Activated gamma-delta T cell treated with anti-CD3 and anti-CD28 coated beads, Interleukin-2, amount 50 U/mL, for 16 hours (primary cell): Measurements from ENCODE around the gene PRKG1.
"Not testable (repeated sequence)": the region's sequence is repeated elsewhere in the genome, so short reads cannot be mapped to it uniquely, and the experiment has no call there.

ENCODE experiments used
- DNase-seq: peaks from one replicate; pipeline ENCODE4 v3.0.0-alpha.2; 2020; ENCODE audit warnings: low read depth

The PRKG1 gene

DNA sequence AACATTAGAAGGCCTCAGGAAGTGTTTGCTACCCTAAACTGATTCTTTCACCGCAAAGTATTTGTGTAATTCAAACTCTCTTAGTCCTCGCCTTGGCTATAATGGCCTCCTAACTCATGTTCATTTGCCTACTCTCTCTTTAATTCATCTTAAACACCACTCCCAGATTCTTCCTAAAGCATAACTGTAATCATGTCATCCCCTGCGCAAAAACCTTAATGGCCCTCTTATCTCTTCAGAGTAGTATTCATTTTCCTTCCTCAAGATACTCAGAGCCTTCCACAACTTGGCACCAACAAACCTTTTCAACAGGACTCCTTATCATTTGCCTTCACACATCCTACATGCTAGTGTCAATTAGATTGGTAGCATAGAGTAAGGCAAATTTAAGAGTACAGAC lies 582.2 kb downstream of the PRKG1 start:
- no peak for DNase-seq

DNA sequence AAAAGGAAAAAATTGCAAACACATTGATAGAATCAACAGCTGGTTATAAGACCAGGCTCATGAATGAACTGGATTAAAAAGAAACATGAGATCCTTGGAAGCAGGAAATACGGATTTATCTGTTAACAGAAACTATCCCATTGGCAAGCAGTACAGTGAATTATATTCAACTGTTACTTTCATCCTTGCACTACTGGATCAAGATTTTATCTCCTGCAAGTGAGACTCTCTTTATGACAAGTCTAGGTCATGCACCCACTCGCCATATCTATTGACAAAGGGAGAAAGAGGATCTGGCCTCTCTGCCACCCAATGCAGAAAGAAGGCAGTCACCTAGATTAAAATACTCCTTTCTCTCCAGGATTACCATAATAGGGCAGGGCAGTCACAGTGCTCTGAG lies 583.7 kb downstream of the PRKG1 start:
- DNase-seq = no peak

DNA sequence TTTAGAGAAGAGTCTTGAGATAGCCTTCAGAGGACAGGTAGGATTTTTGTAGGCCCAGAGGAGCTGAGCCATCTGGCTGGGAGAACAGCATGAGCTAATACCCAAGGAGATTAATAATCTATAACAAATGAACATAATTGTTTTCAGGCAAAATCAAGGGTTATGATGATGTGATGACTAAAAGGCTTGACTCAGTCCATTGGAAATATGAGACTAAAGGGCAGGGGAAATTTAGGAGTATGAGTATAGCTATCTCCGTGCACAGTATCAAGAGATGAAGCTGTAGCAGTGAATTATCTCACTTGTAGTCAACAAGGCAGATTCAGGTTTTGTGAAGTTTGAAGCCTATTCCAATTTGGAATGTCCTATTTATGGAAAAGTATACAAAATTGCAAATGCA lies 585.1 kb downstream of the PRKG1 start:
- no peak for DNase-seq

DNA sequence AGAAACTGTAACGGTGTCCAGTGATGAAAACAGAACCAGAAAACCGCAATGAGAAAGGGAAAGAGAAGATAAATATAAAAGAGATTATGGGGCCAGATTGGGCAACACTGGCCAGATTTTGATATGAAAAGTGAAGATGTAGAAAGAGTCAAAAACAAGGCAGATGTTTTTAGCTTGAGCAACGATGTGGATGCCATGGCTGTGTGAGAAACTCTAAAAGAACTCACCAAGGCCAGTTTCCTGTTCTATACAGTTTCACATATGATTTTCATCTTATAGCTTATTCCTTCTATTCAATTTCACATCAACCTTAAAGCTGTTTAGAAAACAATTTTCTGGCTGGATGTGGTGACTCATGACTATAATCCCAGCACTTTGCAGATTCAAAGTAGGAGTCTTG lies 588.8 kb downstream of the PRKG1 start:
- no peak for DNase-seq

DNA sequence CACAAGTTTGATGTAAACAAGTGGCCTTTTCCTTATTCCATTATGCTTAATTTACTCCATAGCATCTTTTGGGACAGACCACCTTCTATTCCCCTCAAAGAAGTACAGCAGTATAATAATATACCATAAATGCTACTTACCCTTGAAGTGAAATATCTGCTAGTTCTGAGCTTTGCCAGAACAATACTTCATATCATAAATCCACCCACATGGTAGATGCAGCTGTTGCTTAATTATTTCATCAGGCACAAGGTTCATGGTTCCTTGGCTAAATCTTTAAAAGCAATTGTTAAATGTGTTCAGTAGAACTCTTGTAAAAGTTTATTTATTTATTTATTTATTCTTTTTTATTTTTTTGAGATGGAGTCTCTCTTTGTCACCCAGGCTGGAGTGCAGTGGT lies 592.2 kb downstream of the PRKG1 start:
- DNase-seq = no peak

DNA sequence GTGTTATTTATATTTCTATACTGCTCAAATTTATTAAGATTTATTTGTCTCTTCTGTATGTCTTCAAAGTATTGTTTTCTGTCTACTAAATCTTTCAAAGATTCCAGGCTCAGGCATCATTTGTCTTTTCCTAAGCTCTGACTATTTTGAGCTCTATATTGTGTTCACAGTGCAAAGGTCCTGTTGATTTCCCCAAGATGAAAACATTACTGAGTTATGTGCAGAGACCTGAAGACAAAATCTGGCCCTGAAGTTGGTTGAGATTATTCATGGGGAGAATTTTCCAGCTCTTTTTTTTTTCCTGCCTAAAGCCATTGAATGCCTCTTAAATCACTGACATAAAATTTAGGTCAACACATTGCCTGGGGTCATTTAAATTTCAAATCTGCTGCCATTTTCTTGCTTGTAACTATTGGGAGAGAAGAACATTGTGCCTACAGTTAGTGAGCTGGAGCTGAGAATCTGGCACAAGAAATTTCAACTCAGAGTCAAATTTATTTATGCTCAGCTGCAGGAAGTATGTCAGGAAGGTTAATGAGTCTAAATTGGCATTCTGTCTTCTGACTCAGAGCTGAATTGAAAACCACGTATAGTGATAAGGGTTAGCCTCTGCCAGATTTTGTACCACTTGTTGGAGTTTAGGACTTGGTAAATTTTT lies 593.5 kb downstream of the PRKG1 start:
- DNase-seq = no peak

DNA sequence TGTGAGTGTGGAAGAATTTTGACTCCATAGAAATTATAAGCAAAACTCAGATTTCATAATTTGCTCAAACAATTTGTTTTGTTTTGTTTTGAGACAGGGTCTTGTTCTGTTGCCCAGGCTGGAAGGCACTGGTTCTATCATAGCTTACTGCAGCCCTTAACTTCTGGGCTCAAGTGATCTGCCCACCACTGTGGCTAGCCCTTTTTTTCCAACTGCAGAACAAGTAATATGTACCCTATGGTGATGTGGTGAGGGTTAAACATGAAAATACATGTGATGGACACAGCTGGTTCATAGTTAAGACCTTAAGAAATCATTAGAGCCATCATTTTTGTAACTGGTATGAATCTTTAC lies 594.0 kb downstream of the PRKG1 start:
- no peak for DNase-seq

DNA sequence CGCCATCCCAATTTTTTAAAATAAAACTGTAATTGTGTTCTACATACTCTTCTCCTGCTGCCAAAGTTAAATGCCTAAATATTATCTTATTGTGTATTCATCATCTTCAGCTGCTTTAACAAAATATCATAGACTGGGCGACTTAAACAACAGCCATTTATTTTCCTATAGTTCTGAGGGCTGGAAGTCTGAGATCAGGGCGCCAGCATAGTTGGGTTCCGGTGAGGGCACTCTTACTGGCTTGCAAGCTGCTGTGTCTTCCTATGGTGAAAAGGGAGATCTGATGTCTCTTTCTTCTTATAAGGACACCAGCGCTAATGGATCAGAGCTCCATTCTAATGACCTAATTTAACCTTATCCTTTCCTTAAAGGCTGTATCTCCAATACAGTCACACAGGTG lies 594.8 kb downstream of the PRKG1 start:
- no peak for DNase-seq

DNA sequence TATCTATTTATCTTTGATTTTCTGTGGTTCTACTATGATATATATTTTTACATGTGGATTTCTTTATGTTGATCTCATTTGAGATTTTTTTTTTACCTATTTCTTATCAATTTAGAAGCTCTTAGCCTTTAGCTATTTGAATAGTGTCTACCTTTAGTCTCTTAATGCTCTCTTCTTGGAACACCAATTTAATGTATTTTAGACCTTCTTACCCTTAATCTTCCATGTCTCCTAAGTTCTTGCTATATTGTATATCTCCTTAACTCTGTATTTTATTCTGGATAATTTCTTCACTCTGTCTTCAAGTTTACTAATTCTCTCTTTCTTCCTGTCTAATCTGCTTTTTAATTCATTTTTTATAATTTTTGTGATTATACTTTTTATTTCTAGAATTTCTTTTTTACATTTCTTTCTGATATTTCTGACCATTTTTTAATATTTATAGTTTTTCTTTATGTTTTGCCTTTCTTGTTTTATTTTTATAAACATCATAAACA lies 597.8 kb downstream of the PRKG1 start:
- DNase-seq = no peak

DNA sequence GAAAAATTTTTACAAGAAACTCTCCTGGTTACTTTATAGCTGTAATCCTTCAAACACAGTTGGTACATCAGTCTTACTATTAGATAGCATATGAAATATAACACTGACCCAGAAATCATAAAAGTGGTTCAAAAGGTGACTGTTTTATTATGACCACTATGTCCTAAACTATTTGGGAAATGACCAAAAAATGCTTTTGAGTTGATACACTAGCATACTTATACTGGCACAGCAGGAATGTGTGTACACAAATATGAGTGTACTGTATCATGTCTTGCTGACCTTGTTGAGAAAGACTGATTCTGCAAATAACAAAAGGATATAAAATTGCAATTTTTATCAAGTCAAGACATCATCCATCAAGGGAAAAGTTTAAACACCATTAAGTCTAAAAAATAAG lies 600.8 kb downstream of the PRKG1 start:
- no peak for DNase-seq

DNA sequence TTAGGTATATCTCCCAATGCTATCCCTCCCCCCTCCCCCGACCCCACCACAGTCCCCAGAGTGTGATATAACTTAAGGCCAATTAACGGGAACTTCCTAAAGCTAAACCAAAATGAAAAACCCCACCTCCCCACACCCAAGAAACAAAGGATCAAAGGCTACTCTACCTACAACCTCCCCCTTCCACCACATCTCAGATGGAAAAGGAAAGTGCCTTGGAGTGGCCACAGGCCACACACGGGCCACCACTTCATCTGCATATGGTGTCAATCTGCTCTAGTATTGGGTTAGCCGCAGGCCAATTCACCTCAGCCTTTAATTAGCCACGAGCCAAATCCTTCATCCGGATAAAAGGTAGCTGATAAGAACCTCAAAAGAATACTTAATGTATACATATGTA lies 605.6 kb downstream of the PRKG1 start:
- DNase-seq = no peak

DNA sequence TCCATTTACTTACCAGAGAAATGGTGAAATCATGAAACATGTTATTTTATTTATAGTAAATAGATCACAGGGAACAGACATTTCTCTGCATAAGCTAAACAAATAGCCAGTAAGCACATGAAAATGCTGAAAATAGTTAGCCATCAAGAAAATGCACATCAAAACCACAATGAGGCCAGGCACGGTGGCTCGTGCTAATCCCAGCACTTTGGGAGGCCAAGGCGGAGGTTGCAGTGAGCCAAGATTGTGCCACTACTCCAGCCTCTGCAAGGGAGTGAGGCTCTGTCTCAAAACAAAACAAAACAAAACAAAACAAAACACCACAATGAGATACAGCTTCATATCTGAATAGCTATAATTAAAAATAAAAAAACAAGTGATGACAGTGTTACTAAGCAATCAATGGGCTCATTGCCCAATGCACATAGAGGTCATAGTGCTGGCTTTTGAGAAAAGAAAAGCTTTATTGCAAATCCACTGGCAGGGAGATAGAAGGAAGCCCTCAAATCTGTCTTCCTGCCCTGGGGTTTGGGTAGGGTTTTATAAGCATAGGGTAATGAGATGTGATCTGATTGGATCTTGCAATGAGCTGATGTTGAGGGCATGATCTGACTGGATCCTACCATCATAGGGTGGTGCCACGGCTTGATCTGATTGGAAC lies 608.9 kb downstream of the PRKG1 start:
- DNase-seq = no peak

DNA sequence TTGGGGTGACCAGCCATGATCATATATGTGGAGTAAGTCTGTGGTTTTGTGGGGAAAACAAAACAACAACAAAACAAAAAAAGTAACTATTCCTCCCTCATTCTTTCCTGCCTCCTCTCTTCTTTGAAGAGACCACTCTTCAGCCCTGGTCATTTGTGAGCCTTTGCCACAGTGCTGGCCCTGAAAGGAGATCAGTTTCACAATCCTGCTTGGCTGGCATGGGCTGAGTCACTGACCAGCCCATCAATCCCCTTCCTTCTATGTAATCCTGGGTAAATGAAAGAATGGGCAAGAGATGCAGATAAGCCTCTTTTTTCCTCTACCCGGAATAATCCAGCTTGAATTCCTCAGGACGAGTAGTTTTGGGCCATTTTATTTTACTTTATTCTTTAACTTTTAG lies 611.5 kb downstream of the PRKG1 start:
- no peak for DNase-seq

DNA sequence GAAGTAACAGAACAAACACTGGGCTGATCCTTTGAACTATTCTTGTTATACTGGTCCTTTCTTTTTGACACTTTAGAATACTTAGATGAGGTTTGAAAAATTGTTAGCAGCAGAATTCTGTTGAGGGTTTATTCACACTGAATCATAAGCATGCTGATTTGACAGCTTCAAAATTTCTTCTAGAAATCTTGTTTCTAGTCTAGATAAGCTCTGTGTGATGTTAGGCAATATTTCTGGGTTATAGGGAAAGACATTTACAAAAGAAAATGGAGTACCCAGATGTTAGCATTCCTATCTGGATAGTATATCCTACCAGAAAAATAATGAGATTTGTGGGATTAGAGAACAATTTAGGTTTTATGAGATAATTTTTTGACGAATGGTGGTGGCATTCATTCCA lies 613.0 kb downstream of the PRKG1 start:
- DNase-seq = no peak

DNA sequence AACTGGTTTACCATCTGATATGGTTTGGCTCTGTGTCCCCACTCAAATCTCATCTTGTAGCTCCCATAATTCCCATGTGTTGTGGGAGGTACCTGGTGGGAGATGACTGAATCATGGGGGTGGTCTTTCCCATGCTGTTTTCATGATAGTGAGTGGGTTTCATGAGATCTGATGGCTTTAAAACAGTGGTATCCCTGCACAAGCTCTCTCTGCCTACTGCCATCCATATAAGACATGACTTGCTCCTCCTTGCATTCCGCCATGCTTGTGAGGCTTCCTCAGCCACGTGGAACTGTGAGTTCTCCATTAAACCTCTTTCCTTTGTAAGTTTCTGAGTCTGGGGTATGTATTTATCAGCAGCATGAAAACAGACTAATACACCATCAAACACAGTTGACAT lies 614.5 kb downstream of the PRKG1 start:
- not testable (repeated sequence) for DNase-seq

DNA sequence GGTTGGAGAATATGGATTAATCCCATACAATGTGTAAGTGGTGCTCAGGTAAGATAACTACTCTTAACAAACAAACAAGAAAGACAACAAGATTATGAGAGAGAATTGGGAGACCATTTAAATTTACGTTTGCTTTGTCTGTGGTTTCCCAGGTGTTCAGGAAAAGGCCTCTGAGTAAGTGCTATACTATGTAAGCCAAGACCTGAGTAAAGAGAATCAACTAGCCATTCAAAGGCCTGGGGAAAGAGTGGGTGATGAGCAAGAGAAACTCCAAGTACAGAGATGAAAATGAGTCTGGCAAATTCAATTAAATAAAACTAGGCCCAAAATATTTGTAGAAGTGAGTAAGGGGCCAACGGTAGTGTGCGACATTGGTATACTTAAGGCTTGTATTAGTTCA lies 615.2 kb downstream of the PRKG1 start:
- no peak for DNase-seq

DNA sequence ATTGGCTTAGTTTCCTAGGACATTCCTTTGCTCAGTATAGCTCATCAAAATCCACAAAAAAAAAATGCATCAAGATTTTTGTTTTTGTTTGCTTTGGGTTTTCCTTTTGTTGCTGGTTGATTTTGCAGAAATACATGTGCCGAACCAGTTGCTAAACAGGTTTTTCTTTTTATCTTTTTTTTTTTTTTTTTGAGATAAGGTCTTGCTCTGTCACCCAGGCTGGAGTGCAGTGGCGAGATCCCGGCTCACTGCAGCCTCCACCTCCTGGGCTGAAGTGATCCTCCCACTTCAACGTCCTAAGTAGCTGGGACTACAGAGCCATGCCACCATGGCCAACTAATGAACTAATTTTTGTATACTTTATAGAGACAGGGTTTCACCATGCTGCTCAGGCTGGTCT lies 616.8 kb downstream of the PRKG1 start:
- DNase-seq = no peak

DNA sequence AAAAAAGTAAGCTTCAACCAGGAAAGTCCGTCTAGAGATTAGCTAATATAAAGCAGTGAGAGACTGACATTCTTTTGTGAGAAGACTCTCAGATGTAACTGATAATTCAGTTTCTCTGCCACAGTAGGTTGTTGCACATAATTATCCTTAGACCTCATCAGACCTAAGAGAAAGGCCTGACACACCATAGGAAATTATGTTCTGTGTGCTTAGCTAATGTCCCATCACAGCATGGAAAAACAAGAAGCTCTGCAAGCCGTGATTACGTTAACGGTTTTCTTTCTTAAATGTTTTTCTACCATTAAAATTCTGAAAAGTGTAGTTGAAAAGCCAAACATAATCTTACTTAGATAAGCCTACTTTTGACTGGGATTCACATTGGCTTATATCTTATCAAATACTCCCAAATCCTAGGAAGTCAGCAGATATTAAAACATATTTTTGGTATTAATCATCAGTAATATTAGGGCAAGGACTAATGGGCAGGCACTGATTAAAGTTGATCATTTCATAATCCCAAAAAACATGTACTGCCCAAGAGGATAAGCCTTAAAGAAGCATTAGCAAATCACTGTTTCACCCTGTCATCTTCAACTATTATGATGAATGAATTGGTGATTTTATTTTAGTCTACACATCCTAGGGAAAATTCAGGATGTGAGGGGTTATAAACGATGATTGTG lies 619.9 kb downstream of the PRKG1 start:
- no peak for DNase-seq

DNA sequence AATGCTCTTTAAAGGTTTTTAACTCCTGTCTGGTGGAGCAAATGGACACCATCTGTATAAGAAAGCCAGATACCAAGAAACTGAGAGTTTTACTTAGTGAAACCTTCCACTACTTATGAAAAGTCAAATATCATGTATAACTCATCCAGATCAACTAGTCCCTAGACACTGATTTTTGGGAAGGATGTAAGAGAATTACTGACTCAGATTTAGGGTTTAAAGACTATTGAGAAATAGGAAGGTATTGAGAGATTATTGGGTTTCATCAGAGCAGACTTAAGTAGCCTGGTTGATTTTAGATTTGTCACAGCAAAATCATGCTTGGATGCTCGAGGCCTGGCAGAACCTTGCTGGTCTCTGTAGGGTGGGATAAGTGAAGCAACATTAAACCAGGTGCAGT lies 622.0 kb downstream of the PRKG1 start:
- no peak for DNase-seq

DNA sequence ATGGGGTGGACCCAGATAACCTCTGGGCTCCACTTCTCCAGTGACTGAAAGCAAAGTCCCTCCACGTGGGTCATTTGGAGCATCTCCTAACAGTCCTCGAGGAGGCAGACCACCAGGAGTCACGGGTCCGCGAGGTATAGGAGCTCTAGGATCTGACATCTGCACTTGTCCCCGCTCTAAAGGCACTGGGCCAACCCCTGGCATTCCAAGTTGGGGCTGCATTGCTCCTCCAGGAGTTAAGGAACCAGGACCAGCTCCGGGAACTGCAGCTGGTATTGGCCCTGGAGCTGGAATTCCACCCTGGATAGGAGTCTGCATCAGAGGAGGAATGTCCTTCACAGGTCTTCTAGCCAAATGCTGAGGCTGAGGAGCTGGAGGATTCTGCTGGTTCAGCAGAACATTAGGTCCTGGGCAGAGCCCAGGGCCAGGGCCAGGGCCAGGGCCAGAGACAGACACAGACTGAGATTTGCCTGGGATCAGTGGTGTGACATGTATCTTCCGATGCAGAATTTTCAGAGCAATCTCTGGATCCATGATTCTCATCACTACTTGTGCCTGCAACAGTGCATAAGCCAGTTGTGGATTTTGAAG lies 624.3 kb downstream of the PRKG1 start:
- DNase-seq = no peak

DNA sequence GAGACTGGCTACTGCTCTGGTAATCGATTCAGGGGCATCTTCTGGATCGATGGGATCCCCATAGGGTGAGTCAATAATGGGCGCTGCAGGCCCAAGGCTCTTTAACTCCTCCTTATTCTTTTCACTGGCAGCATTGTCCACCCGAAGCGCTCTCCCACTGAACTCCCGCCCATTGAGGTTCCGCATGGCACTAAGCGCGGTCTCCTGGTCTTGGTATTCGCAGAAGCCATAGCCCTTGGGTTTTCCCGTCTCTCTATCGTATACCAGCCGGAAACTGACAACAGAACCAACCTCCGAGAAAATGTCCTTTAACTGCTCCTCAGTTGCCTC lies 624.8 kb downstream of the PRKG1 start:
- DNase-seq = no peak

DNA sequence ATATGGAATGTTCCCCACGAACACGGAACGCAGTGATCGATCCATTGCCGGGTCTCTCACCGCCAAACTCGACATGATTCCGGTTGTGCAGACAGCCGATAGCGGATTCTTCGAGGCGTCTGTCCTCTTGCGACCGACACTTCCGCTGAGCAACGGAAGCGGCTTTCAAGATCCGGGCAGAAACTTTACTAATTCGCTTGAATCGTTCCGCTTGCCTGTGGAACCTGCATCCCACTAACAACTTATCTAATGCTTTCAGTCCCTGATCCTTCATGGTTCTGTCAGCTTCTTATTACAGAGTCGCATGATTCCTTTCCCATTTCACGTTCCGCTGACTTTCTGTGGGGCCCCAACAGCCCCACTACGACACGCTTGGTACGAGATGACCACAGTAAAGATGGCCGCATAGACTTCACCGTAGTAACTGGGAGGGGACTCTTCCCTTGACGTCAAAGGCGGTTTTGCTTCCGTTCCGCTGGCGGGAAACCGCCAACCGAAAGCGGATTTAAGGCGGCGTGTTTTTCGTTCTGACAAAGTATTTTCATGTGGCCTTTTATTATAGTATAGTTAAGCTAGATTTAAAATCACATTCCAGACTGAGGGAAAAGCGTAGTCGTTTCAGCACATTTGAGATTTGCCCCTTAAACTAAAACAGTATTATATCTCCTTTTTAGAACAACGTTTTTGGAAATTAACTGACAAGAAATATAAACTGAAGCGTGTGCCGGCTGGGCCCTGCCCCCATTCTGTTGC lies 625.4 kb downstream of the PRKG1 start, which contains the start of gene CSTF2T:
TSS of gene CSTF2T (minus strand) at position 121 of the 753 bp plus-strand sequence. CDS start at position 75, 46 bp downstream.
- DNase-seq = peak; percentile 88
